CD14-positive monocyte (primary cell): Measurements from ENCODE around the gene MACO1. TPM values are rescaled to one million over a fixed set of nuclear protein-coding genes. Genes with fewer than 3 reads are reported as not detected.

Experiments used
- DNase-seq, 3 donors: peaks; one replicate each; pipeline ENCODE4 v3.0.0-alpha.2; 2011 to 2022
- H2AFZ ChIP-seq: 2 replicates; pipeline ENCODE4 v1.6.0; 2012; ENCODE audit warnings: mild to moderate bottlenecking, low read depth, low read length, inconsistent platforms; ENCODE audit not compliant: insufficient read depth, poor library complexity, severe bottlenecking
- H3K27ac ChIP-seq, 2 donors: 1 replicate in 1 of 2; 2 replicates in 1 of 2; pipeline ENCODE4 v1.5.1; 2012 to 2013; ENCODE audit warnings: low read length in 2 of 2, control low read depth in 1 of 2, inconsistent platforms in 1 of 2, low read depth in 1 of 2, mild to moderate bottlenecking in 1 of 2
- H3K27me3 ChIP-seq, 2 donors: one replicate each; pipeline versions ENCODE4 v1.6.0 to v1.6.1; 2011 to 2013; ENCODE audit warnings: low read length in 2 of 2; ENCODE audit not compliant: control insufficient read depth in 2 of 2, insufficient read depth in 2 of 2
- H3K36me3 ChIP-seq, 2 donors: replicated peaks in 1 of 2; 1 replicate in 1 of 2; 2 replicates in 1 of 2; pipeline versions ENCODE4 v1.5.1 to v1.6.1; 2012 to 2013; ENCODE audit warnings: low read length in 2 of 2, control low read depth in 1 of 2, inconsistent platforms in 1 of 2, mild to moderate bottlenecking in 1 of 2; ENCODE audit not compliant: insufficient read depth in 2 of 2, control insufficient read depth in 1 of 2
- H3K4me1 ChIP-seq, 2 donors: 1 replicate in 1 of 2; 2 replicates in 1 of 2; pipeline versions ENCODE4 v1.5.1 to v1.6.1; 2012 to 2013; ENCODE audit warnings: low read length in 2 of 2, control low read depth in 1 of 2, inconsistent platforms in 1 of 2, mild to moderate bottlenecking in 1 of 2, moderate library complexity in 1 of 2; ENCODE audit not compliant: insufficient read depth in 2 of 2, control insufficient read depth in 1 of 2
- H3K4me2 ChIP-seq: replicated peaks from 2 replicates; pipeline ENCODE3; 2012; ENCODE audit warnings: low read length, moderate library complexity, mild to moderate bottlenecking; ENCODE audit not compliant: poor library complexity, severe bottlenecking; ENCODE audit errors: extremely low read depth
- H3K4me3 ChIP-seq, 3 experiments: fragments of 200-600 bp in 1 of 3; sonication (generic) in 1 of 3; replicated peaks in 1 of 3; 1 replicate in 2 of 3; 2 replicates in 1 of 3; pipeline ENCODE4 v1.5.1; 2011 to 2013; ENCODE audit warnings: low read length in 3 of 3, mild to moderate bottlenecking in 3 of 3, control low read depth in 2 of 3, low read depth in 2 of 3, inconsistent platforms in 1 of 3, moderate library complexity in 1 of 3
- H3K79me2 ChIP-seq: 2 replicates; pipeline ENCODE4 v1.6.0; 2012; ENCODE audit warnings: mild to moderate bottlenecking, control low read depth, inconsistent platforms, low read length, moderate library complexity; ENCODE audit not compliant: insufficient read depth
- H3K9ac ChIP-seq: 2 replicates; pipeline ENCODE4 v1.6.0; 2017; ENCODE audit warnings: low read length, mild to moderate bottlenecking; ENCODE audit not compliant: insufficient read depth, poor library complexity, severe bottlenecking
- H3K9me3 ChIP-seq, 2 donors: replicated peaks in 1 of 2; 1 replicate in 1 of 2; 2 replicates in 1 of 2; pipeline versions ENCODE4 v1.5.1 to v1.6.1; 2012 to 2013; ENCODE audit warnings: low read length in 2 of 2, control low read depth in 1 of 2; ENCODE audit not compliant: control insufficient read depth in 1 of 2, insufficient read depth in 1 of 2
- H4K20me1 ChIP-seq: 2 replicates; pipeline ENCODE4 v1.6.0; 2012; ENCODE audit warnings: mild to moderate bottlenecking, low read length, control low read depth, moderate library complexity; ENCODE audit not compliant: insufficient read depth
- H3K27ac Mint-ChIP-seq, 7 donors: one replicate each; pipeline ENCODE4 v1.8.0; 2020; ENCODE audit warnings: mild to moderate bottlenecking in 7 of 7, mixed read lengths in 7 of 7, moderate library complexity in 6 of 7, inconsistent platforms in 2 of 7
- H3K27me3 Mint-ChIP-seq, 3 donors: one replicate each; pipeline ENCODE4 v1.8.0; 2021 to 2022; ENCODE audit warnings: low read depth in 3 of 3, mild to moderate bottlenecking in 3 of 3, mixed read lengths in 3 of 3, moderate library complexity in 3 of 3, inconsistent platforms in 1 of 3
- H3K36me3 Mint-ChIP-seq, 2 donors: one replicate each; pipeline ENCODE4 v1.8.0; 2020; ENCODE audit warnings: mixed read lengths in 2 of 2, inconsistent platforms in 1 of 2, mild to moderate bottlenecking in 1 of 2
- H3K4me1 Mint-ChIP-seq: one replicate; pipeline ENCODE4 v1.8.0; 2020; ENCODE audit warnings: mild to moderate bottlenecking, mixed read lengths
- H3K4me3 Mint-ChIP-seq, 2 donors: one replicate each; pipeline ENCODE4 v1.8.0; 2020; ENCODE audit warnings: mild to moderate bottlenecking in 2 of 2, mixed read lengths in 2 of 2, moderate library complexity in 1 of 2
- H3K9me3 Mint-ChIP-seq, 7 donors: one replicate each; pipeline ENCODE4 v1.8.0; 2020 to 2022; ENCODE audit warnings: mixed read lengths in 7 of 7, mild to moderate bottlenecking in 6 of 7, moderate library complexity in 6 of 7, inconsistent platforms in 2 of 7
- WGBS: methylation state at CpG from one replicate; pipeline ENCODE4 v1.1.5; 2013; ENCODE audit warnings: missing lambda C conversion rate; ENCODE audit not compliant: insufficient coverage; 5-methylcytosine and 5-hydroxymethylcytosine counted together
- intact Hi-C, 2 donors: fragments of 100-400 bp; cut with micrococcal nuclease; formaldehyde crosslinking; loops; one replicate each; pipeline versions ENCODE4 v1.15.0 to v1.15.1; 2023
- polyA plus RNA-seq, 3 donors: library from polyadenylated mRNA; depleted of rRNA in 1 of 3; unstranded in 2 of 3; stranded (reverse) in 1 of 3; fragments of 300-500 nt in 2 of 3; fragments of >200 nt in 1 of 3; fragmentation: Illumina TruSeq in 2 of 3; gene quantifications; 1 replicate in 2 of 3; 2 replicates in 1 of 3; pipeline ENCODE4 v1.2.3, GENCODE V29; 2012 to 2021
- TF ChIP-seq, protein P1 (sequence below): fragments of 200-600 bp; IDR thresholded peaks from one replicate; pipeline ENCODE4 v1.8.0; 2022; ENCODE audit warnings: antibody characterized with exemption, mild to moderate bottlenecking

Gene MACO1
- polyA plus RNA-seq, 3 donors: 2.6 to 4.1 (median 3.9) TPM

DNA sequence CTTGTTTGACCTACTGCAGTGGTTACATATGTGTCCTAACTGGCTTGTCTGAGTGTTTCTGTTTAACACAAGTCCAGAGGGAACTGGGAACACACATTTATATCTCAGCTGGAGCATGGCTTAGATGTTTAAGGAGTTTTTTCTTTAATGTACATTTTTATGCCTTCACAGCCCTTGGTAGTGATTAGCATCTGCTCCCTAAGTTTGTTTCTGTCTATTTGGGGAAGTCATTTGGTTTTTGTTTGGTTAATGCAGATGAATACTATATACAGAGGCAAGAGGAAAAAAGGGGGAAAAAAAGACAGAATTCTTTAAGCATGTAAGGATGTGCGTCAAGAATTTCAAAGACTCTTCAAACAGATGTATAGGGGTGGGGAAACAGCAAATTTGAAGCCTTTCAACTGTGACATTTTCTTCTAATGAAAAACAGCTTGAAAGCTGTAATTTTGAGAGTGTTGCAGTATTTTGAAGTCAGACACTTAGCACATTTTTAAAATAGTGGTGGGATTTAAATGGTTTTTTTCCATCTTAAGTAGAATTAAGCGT is 15.4 kb downstream of the MACO1 start:
- peaks cover 0 to 2% (median 0%) of the 10 kb centered on the region in 7 donors for H3K9me3 Mint-ChIP-seq
- no peak overlapping the region for H3K4me3 Mint-ChIP-seq
- Histone ChIP-seq H3K9me3 (no peaks in the 10 kb centered on the region), H3K79me2 (peaks cover 52% of the 10 kb centered on the region), H2AFZ (no peak overlapping the region), H3K4me1 (no peaks in the 10 kb centered on the region), H3K27ac (no peak overlapping the region), H3K9ac (no peak overlapping the region), H3K27me3 (no peaks in the 10 kb centered on the region), H3K4me3 (no peak overlapping the region), H4K20me1 (peaks cover 28% of the 10 kb centered on the region), H3K4me2 (no peak overlapping the region), H3K36me3 (peaks cover 8 to 34% of the 10 kb centered on the region in 2 donors)
- no CpG with 5 or more reads among the region's 2 CpGs for WGBS
- TF ChIP-seq, protein P1, sequence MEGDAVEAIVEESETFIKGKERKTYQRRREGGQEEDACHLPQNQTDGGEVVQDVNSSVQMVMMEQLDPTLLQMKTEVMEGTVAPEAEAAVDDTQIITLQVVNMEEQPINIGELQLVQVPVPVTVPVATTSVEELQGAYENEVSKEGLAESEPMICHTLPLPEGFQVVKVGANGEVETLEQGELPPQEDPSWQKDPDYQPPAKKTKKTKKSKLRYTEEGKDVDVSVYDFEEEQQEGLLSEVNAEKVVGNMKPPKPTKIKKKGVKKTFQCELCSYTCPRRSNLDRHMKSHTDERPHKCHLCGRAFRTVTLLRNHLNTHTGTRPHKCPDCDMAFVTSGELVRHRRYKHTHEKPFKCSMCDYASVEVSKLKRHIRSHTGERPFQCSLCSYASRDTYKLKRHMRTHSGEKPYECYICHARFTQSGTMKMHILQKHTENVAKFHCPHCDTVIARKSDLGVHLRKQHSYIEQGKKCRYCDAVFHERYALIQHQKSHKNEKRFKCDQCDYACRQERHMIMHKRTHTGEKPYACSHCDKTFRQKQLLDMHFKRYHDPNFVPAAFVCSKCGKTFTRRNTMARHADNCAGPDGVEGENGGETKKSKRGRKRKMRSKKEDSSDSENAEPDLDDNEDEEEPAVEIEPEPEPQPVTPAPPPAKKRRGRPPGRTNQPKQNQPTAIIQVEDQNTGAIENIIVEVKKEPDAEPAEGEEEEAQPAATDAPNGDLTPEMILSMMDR: no peak
- no peak for DNase-seq
- H3K36me3 Mint-ChIP-seq: peaks cover 24 to 28% of the 10 kb centered on the region in 2 donors
- H3K27ac Mint-ChIP-seq: no peak overlapping the region
- intact Hi-C loops: no loop called here
- no peaks in the 10 kb centered on the region for H3K27me3 Mint-ChIP-seq
- H3K4me1 Mint-ChIP-seq: peaks cover 7% of the 10 kb centered on the region

DNA sequence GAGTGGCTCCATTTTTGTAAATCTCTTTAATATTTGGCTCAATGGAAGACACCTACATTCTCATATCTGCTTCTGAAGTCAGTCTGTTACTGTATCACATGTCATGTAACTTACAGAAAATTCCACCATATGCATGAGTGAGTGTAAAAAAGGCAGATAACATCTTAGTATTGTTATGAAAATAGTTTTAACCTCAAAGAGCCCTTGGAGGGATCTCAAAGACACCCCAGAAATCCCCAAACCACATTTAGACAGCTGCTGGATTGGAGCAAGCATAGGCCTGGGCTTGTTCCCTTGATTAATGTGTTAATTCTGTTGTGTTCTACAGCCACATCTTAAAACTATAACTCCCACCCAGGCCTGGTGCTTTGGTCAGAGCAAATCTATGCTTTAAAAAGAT is 16.9 kb downstream of the MACO1 start:
- intact Hi-C loops: no loop called here
- Mint-ChIP-seq H3K27me3 (no peaks in the 10 kb centered on the region), H3K9me3 (peaks cover 0 to 2% (median 0%) of the 10 kb centered on the region in 7 donors), H3K4me1 (peaks cover 18% of the 10 kb centered on the region), H3K4me3 (no peak overlapping the region), H3K36me3 (peaks cover 24 to 27% of the 10 kb centered on the region in 2 donors), H3K27ac (no peak overlapping the region)
- peaks cover 14% of the 10 kb centered on the region for H4K20me1 ChIP-seq
- H3K9me3 ChIP-seq: no peaks in the 10 kb centered on the region
- H3K36me3 ChIP-seq: peaks cover 8 to 34% of the 10 kb centered on the region in 2 donors
- DNase-seq: no peak
- H3K79me2 ChIP-seq: peaks cover 40% of the 10 kb centered on the region
- H3K9ac ChIP-seq: no peak overlapping the region
- peaks cover 8 to 11% of the 10 kb centered on the region in 2 donors for H3K4me1 ChIP-seq
- TF ChIP-seq, protein P1: no peak
- no peak overlapping the region for H3K4me2 ChIP-seq
- H3K27me3 ChIP-seq: no peaks in the 10 kb centered on the region
- no peak overlapping the region for H3K4me3 ChIP-seq
- no peak overlapping the region for H3K27ac ChIP-seq
- no peak overlapping the region for H2AFZ ChIP-seq
